ENCODE measurements around the gene VPS54. TPM values are rescaled to one million over a fixed set of nuclear protein-coding genes. Genes with fewer than 3 reads are reported as not detected.
"Not testable (repeated sequence)": the region's sequence is repeated elsewhere in the genome, so short reads cannot be mapped to it uniquely, and the experiment has no call there.

VPS54 gene
- total and polyA plus RNA-seq, 9 of the 15 experiments (the other 6 are each of a cell fraction or from before 2014, with no cell fraction given), result 4.9 to 23.2 (median 13.2) TPM

GRCh38 chr2:63999049-63999448 lies 20.2 kb downstream of the VPS54 start:
- Histone ChIP-seq H3K79me2 (ENCODE audit: control insufficient read depth, insufficient read depth, low read length) (peaks cover 9% of the 10 kb centered on the region; the same call in 2 of the 3 replicates), H3K36me3 (ENCODE audit: control insufficient read depth, insufficient read depth, low read length) (0 out of 3 replicates have a peak, but pooled peaks cover 3% of the 10 kb centered on the region), H3K9me1 (ENCODE audit: control insufficient read depth, insufficient read depth, low read length) (no peaks in the 10 kb centered on the region), H4K20me1 (replicated peaks; ENCODE audit: control insufficient read depth, insufficient read depth, low read length) (no peaks in the 10 kb centered on the region), H3K27me3 (ENCODE audit: control insufficient read depth in 2 of 2, insufficient read depth in 2 of 2, low read length in 2 of 2) (no peaks in the 10 kb centered on the region), H2AFZ (ENCODE audit: low read depth, low read length) (no peak overlapping the region), H3K9me3 (replicated peaks; ENCODE audit: control insufficient read depth, insufficient read depth, low read depth, low read length) (no peaks in the 10 kb centered on the region; the same call in 1 of the 2 replicates), H3K4me3 (no peak overlapping the region), H3K4me2 (ENCODE audit: insufficient read depth, low read length) (no peak overlapping the region), H3K27ac (ENCODE audit: extremely low read depth, low read depth, low read length) (no peak overlapping the region), H3K9ac (ENCODE audit: insufficient read depth in 1 of 2, low read depth in 2 of 2, low read length in 2 of 2) (no peak overlapping the region), H3K4me1 (replicated peaks in 1 of 2; ENCODE audit: control insufficient read depth in 2 of 2, insufficient read depth in 2 of 2, low read length in 2 of 2) (no peaks in the 10 kb centered on the region)
- intact Hi-C loops (cut with micrococcal nuclease) (no loop called here), in situ Hi-C loops (cut with MboI) (no loop called here)
- no peak for DNase-seq (ENCODE audit: extremely low read depth in 1 of 4, low spot score in 3 of 4)
- FAIRE-seq, result no peak
- ChIA-PET POLR2A (interaction anchor here (0.8 kb wide), 1 partner anchor 19 kb away, joined by 3 read pairs; no protein-coding TSS in a partner anchor), CTCF (ENCODE audit: low intra/inter-chr PET ratio) (no interaction called here)
- no peak for TF ChIP-seq KDM2B (CRISPR knock-in tag; IDR thresholded peaks at IDR 0.05)
- TF ChIP-seq ZNF316 (IDR thresholded peaks at IDR 0.05), result 0 out of 2 replicates have a peak, but pooled peaks have one; percentile 1
- BruUV-seq (replicated peaks), result no TSS peak
- ATAC-seq, result no peak
- WGBS (ENCODE audit: insufficient coverage, low coverage, missing lambda C conversion rate), result 100% methylated on average over 2 of the region's 2 CpGs

GRCh38 chr2:63996582-63997198 lies 22.5 kb downstream of the VPS54 start:
- H3K9ac ChIP-seq (ENCODE audit: insufficient read depth in 1 of 2, low read depth in 2 of 2, low read length in 2 of 2); H3K4me3 ChIP-seq; H2AFZ ChIP-seq (ENCODE audit: low read depth, low read length); H3K9me3 ChIP-seq (replicated peaks; ENCODE audit: control insufficient read depth, insufficient read depth, low read depth, low read length); H3K9me1 ChIP-seq (ENCODE audit: control insufficient read depth, insufficient read depth, low read length); FAIRE-seq; ATAC-seq; H3K36me3 ChIP-seq (ENCODE audit: control insufficient read depth, insufficient read depth, low read length); H3K4me1 ChIP-seq (replicated peaks in 1 of 2; ENCODE audit: control insufficient read depth in 2 of 2, insufficient read depth in 2 of 2, low read length in 2 of 2); BruUV-seq (replicated peaks); DNase-seq (ENCODE audit: extremely low read depth in 1 of 4, low spot score in 3 of 4); H4K20me1 ChIP-seq (replicated peaks; ENCODE audit: control insufficient read depth, insufficient read depth, low read length); H3K27ac ChIP-seq (ENCODE audit: extremely low read depth, low read depth, low read length); POLR2A ChIA-PET; intact Hi-C loops (cut with micrococcal nuclease); H3K4me2 ChIP-seq (ENCODE audit: insufficient read depth, low read length); in situ Hi-C loops (cut with MboI); H3K27me3 ChIP-seq (ENCODE audit: control insufficient read depth in 2 of 2, insufficient read depth in 2 of 2, low read length in 2 of 2); H3K79me2 ChIP-seq (ENCODE audit: control insufficient read depth, insufficient read depth, low read length): not testable (repeated sequence)
- CTCF ChIA-PET (ENCODE audit: low intra/inter-chr PET ratio), result interaction anchor here (0.5 kb wide), 1 partner anchor 8 kb away, joined by 3 read pairs; no protein-coding TSS in a partner anchor
- 100% methylated on average over 9 of the region's 10 CpGs for WGBS (ENCODE audit: insufficient coverage, low coverage, missing lambda C conversion rate)

GRCh38 chr2:63994329-63995070 lies 24.7 kb downstream of the VPS54 start:
- H3K9me1 ChIP-seq (ENCODE audit: control insufficient read depth, insufficient read depth, low read length); H3K79me2 ChIP-seq (ENCODE audit: control insufficient read depth, insufficient read depth, low read length); DNase-seq (ENCODE audit: extremely low read depth in 1 of 4, low spot score in 3 of 4); H3K4me2 ChIP-seq (ENCODE audit: insufficient read depth, low read length); H2AFZ ChIP-seq (ENCODE audit: low read depth, low read length); ATAC-seq; H3K9ac ChIP-seq (ENCODE audit: insufficient read depth in 1 of 2, low read depth in 2 of 2, low read length in 2 of 2); H3K9me3 ChIP-seq (replicated peaks; ENCODE audit: control insufficient read depth, insufficient read depth, low read depth, low read length); H4K20me1 ChIP-seq (replicated peaks; ENCODE audit: control insufficient read depth, insufficient read depth, low read length); intact Hi-C loops (cut with micrococcal nuclease); H3K4me1 ChIP-seq (replicated peaks in 1 of 2; ENCODE audit: control insufficient read depth in 2 of 2, insufficient read depth in 2 of 2, low read length in 2 of 2); BruUV-seq (replicated peaks); H3K27me3 ChIP-seq (ENCODE audit: control insufficient read depth in 2 of 2, insufficient read depth in 2 of 2, low read length in 2 of 2); H3K4me3 ChIP-seq; in situ Hi-C loops (cut with MboI); CTCF ChIA-PET (ENCODE audit: low intra/inter-chr PET ratio); FAIRE-seq; H3K27ac ChIP-seq (ENCODE audit: extremely low read depth, low read depth, low read length); H3K36me3 ChIP-seq (ENCODE audit: control insufficient read depth, insufficient read depth, low read length): not testable (repeated sequence)
- WGBS (ENCODE audit: insufficient coverage, low coverage, missing lambda C conversion rate), result 93% methylated on average over 9 of the region's 9 CpGs
- POLR2A ChIA-PET, result interaction anchor here (0.7 kb wide), 1 partner anchor 23 kb away, joined by 3 read pairs; no protein-coding TSS in a partner anchor

All from K562 (cell line).